ENCODE results near the gene SLC25A21.
"Not testable (repeated sequence)": the region's sequence is repeated elsewhere in the genome, so short reads cannot be mapped to it uniquely, and the experiment has no call there.

Gene SLC25A21

GRCh38 chr14:36817071-36817930 is 355.1 kb downstream of the SLC25A21 start:
- no peak for DNase-seq

- no peak for DNase-seq
These were observed 355.9 kb downstream of the SLC25A21 start for GRCh38 chr14:36816481-36816880.

- DNase-seq, result not testable (repeated sequence)
These were observed 357.6 kb downstream of the SLC25A21 start for GRCh38 chr14:36814783-36815182.

- DNase-seq, result no peak
These were observed 362.2 kb downstream of the SLC25A21 start for GRCh38 chr14:36810209-36810608.

GRCh38 chr14:36807727-36808126 is 364.7 kb downstream of the SLC25A21 start:
- DNase-seq, result no peak

- DNase-seq, result no peak
These were observed 367.3 kb downstream of the SLC25A21 start for GRCh38 chr14:36805131-36805559.

GRCh38 chr14:36797634-36798033 is 374.8 kb downstream of the SLC25A21 start:
- DNase-seq, result no peak

GRCh38 chr14:36791402-36791801 is 381.0 kb downstream of the SLC25A21 start:
- DNase-seq, result no peak

GRCh38 chr14:36785511-36785910 is 386.9 kb downstream of the SLC25A21 start:
- DNase-seq, result no peak

- DNase-seq, result no peak
These were observed 387.9 kb downstream of the SLC25A21 start for GRCh38 chr14:36784541-36784940.

GRCh38 chr14:36781897-36782296 is 390.5 kb downstream of the SLC25A21 start:
- DNase-seq, result no peak

- DNase-seq, result no peak
These were observed 398.8 kb downstream of the SLC25A21 start for GRCh38 chr14:36773558-36773957.

- DNase-seq, result no peak
These were observed 399.3 kb downstream of the SLC25A21 start for GRCh38 chr14:36773136-36773540.

GRCh38 chr14:36771028-36771640 is 401.3 kb downstream of the SLC25A21 start:
- no peak for DNase-seq

GRCh38 chr14:36768638-36769337 is 403.6 kb downstream of the SLC25A21 start:
- DNase-seq, result no peak

GRCh38 chr14:36767603-36768281 is 404.7 kb downstream of the SLC25A21 start:
- DNase-seq, result no peak

GRCh38 chr14:36766974-36767373 is 405.4 kb downstream of the SLC25A21 start:
- no peak for DNase-seq

GRCh38 chr14:36757734-36758601 is 414.4 kb downstream of the SLC25A21 start:
- DNase-seq, result no peak

- DNase-seq, result no peak
These were observed 416.2 kb downstream of the SLC25A21 start for GRCh38 chr14:36756226-36756625.

GRCh38 chr14:36755756-36756155 is 416.6 kb downstream of the SLC25A21 start:
- DNase-seq, result no peak

- no peak for DNase-seq
These were observed 420.5 kb downstream of the SLC25A21 start for GRCh38 chr14:36751920-36752319.

- no peak for DNase-seq
These were observed 421.3 kb downstream of the SLC25A21 start for GRCh38 chr14:36751106-36751505.

Data from activated CD4-positive, alpha-beta T cell treated with anti-CD3 and anti-CD28 coated beads, Interleukin-2, amount 50 U/mL, for 48 hours (primary cell).